Measurements from ENCODE around the gene EMC8.

DNA sequence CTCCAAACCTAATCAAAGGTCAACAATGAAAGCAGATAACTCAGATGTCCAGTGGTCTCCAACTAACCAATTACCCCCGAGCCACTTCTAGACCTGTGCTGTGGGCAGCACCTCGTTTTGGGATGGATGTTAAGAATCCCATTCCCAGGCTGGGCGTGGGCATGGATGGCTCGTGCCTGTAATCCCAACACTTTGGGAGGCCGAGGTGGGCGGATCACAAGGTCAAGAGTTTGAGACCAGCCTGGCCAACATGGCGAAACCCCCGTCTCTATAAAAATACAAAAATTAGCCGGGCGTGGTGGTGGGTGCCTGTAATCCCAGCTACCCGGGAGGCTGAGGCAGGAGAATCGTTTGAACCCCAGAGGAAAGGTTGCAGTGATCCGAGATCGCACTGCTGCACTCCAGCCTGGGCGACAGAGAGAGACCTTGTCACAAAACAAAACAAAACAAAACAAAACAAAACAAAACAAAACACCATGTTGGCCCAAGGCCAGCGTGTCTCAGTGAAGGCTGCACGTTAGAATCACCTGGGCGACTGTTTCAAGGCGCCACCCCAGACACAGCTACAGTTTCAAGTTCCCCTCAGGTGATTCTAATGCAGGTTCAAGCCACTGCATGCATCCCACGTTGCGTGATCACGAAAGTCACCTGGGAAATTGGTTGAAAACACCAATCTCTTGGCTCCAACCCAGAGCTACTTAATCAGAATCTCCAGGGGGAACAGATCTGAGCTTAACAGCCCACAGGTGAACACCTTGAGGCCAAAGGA lies 21.4 kb upstream of the EMC8 start:
- no peak for TF ChIP-seq CTCF (IDR thresholded peaks at IDR 0.05; ENCODE audit: low read depth, low read length)
- no peak for TF ChIP-seq EZH2phosphoT487 (IDR thresholded peaks at IDR 0.05; ENCODE audit: low read depth)

All from OCI-LY3 (cell line).